ENCODE data around the gene PRICKLE2. TPM values are rescaled to one million over a fixed set of nuclear protein-coding genes. Genes with fewer than 3 reads are reported as not detected.

The PRICKLE2 gene
- total and polyA plus RNA-seq, 2 experiments from 2014 or later: 1.1 to 12.5 TPM

DNA sequence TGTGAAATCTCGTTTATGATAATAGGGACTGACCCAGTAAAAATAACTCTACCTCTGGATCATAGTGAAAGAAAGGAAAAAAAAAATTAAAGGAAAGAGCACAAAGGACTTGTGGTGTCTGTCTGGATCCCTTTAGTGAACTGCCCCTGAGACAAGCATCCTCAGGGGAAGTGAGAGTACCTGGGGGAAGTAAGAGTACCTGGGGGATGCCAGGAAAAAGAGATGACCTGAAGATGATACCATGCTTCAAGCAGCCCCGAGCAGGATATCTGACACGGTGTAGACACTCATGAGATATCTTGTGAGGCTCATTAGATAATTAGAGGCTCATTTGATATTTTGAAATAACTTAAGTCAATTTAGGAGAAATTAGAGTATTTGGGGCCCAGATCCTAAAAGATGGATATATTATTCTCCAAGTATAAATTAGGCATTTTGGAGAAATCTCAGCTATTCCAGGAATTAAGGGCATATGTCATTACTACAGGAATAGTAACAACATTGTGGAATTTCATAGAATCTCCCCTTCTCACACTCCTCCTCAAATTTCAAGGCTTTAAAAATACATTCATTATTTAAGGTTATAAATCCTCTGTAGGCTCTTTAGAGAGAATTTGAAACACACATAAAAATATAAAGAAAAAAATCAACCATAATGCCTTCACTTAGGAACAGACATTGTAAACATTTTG lies 165.6 kb downstream of the PRICKLE2 start:
- H3K79me2 ChIP-seq (replicated peaks; ENCODE audit: insufficient read depth): no peaks in the 10 kb centered on the region
- no peaks in the 10 kb centered on the region for H3F3A ChIP-seq (replicated peaks; ENCODE audit: low read depth)
- no peak for DNase-seq (ENCODE audit: low spot score)
- no peak overlapping the region for H3K4me3 ChIP-seq
- Mint-ChIP-seq H3K4me3 (no peak overlapping the region), H3K9me3 (no peaks in the 10 kb centered on the region), H3K27me3 (ENCODE audit: insufficient read depth, low read depth, poor library complexity) (no peaks in the 10 kb centered on the region), H3K36me3 (ENCODE audit: low read depth) (no peaks in the 10 kb centered on the region), H3K4me1 (peaks cover 20% of the 10 kb centered on the region), H3K27ac (no peak overlapping the region)
- H2AFZ ChIP-seq: no peak overlapping the region
- peaks cover 19% of the 10 kb centered on the region; the same call in 1 of the 2 replicates for H3K4me1 ChIP-seq (ENCODE audit: insufficient read depth)
- no peaks in the 10 kb centered on the region for H3K9me2 ChIP-seq (ENCODE audit: insufficient read depth)
- ATAC-seq: no peak
- H3K27ac ChIP-seq (ENCODE audit: low read depth): no peak overlapping the region
- H3K36me3 ChIP-seq (ENCODE audit: insufficient read depth): no peaks in the 10 kb centered on the region
- no peak overlapping the region for H3K4me2 ChIP-seq
- H3K27me3 ChIP-seq (ENCODE audit: insufficient read depth): no peaks in the 10 kb centered on the region
- TF ChIP-seq ZNF114 (CRISPR knock-in tag; IDR thresholded peaks at IDR 0.05) (no peak), ZNF331 (CRISPR knock-in tag; IDR thresholded peaks at IDR 0.05; ENCODE audit: low read depth) (no peak), EZH2phosphoT487 (IDR thresholded peaks at IDR 0.05; ENCODE audit: unreplicated experiment) (no peak), EZH2 (IDR thresholded peaks at IDR 0.05; ENCODE audit: low read depth, unreplicated experiment) (no peak), CREB1 (CRISPR knock-in tag; IDR thresholded peaks at IDR 0.05; ENCODE audit: low read depth) (no peak), POLR2AphosphoS5 (IDR thresholded peaks at IDR 0.05; ENCODE audit: low read depth) (no peak), NANOG (IDR thresholded peaks at IDR 0.05; ENCODE audit: borderline replicate concordance) (no peak), STAT1 (IDR thresholded peaks at IDR 0.05; ENCODE audit: unreplicated experiment) (no peak), JUNB (IDR thresholded peaks at IDR 0.05; ENCODE audit: unreplicated experiment) (no peak)
- TF ChIP-seq, protein P1, sequence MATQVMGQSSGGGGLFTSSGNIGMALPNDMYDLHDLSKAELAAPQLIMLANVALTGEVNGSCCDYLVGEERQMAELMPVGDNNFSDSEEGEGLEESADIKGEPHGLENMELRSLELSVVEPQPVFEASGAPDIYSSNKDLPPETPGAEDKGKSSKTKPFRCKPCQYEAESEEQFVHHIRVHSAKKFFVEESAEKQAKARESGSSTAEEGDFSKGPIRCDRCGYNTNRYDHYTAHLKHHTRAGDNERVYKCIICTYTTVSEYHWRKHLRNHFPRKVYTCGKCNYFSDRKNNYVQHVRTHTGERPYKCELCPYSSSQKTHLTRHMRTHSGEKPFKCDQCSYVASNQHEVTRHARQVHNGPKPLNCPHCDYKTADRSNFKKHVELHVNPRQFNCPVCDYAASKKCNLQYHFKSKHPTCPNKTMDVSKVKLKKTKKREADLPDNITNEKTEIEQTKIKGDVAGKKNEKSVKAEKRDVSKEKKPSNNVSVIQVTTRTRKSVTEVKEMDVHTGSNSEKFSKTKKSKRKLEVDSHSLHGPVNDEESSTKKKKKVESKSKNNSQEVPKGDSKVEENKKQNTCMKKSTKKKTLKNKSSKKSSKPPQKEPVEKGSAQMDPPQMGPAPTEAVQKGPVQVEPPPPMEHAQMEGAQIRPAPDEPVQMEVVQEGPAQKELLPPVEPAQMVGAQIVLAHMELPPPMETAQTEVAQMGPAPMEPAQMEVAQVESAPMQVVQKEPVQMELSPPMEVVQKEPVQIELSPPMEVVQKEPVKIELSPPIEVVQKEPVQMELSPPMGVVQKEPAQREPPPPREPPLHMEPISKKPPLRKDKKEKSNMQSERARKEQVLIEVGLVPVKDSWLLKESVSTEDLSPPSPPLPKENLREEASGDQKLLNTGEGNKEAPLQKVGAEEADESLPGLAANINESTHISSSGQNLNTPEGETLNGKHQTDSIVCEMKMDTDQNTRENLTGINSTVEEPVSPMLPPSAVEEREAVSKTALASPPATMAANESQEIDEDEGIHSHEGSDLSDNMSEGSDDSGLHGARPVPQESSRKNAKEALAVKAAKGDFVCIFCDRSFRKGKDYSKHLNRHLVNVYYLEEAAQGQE (IDR thresholded peaks at IDR 0.05; ENCODE audit: unreplicated experiment): no peak
- TF ChIP-seq, protein P2, sequence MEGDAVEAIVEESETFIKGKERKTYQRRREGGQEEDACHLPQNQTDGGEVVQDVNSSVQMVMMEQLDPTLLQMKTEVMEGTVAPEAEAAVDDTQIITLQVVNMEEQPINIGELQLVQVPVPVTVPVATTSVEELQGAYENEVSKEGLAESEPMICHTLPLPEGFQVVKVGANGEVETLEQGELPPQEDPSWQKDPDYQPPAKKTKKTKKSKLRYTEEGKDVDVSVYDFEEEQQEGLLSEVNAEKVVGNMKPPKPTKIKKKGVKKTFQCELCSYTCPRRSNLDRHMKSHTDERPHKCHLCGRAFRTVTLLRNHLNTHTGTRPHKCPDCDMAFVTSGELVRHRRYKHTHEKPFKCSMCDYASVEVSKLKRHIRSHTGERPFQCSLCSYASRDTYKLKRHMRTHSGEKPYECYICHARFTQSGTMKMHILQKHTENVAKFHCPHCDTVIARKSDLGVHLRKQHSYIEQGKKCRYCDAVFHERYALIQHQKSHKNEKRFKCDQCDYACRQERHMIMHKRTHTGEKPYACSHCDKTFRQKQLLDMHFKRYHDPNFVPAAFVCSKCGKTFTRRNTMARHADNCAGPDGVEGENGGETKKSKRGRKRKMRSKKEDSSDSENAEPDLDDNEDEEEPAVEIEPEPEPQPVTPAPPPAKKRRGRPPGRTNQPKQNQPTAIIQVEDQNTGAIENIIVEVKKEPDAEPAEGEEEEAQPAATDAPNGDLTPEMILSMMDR (conservative IDR thresholded peaks at IDR 0.05; ENCODE audit: low read depth in 2 of 2): no peak
- TF ChIP-seq, protein P3, sequence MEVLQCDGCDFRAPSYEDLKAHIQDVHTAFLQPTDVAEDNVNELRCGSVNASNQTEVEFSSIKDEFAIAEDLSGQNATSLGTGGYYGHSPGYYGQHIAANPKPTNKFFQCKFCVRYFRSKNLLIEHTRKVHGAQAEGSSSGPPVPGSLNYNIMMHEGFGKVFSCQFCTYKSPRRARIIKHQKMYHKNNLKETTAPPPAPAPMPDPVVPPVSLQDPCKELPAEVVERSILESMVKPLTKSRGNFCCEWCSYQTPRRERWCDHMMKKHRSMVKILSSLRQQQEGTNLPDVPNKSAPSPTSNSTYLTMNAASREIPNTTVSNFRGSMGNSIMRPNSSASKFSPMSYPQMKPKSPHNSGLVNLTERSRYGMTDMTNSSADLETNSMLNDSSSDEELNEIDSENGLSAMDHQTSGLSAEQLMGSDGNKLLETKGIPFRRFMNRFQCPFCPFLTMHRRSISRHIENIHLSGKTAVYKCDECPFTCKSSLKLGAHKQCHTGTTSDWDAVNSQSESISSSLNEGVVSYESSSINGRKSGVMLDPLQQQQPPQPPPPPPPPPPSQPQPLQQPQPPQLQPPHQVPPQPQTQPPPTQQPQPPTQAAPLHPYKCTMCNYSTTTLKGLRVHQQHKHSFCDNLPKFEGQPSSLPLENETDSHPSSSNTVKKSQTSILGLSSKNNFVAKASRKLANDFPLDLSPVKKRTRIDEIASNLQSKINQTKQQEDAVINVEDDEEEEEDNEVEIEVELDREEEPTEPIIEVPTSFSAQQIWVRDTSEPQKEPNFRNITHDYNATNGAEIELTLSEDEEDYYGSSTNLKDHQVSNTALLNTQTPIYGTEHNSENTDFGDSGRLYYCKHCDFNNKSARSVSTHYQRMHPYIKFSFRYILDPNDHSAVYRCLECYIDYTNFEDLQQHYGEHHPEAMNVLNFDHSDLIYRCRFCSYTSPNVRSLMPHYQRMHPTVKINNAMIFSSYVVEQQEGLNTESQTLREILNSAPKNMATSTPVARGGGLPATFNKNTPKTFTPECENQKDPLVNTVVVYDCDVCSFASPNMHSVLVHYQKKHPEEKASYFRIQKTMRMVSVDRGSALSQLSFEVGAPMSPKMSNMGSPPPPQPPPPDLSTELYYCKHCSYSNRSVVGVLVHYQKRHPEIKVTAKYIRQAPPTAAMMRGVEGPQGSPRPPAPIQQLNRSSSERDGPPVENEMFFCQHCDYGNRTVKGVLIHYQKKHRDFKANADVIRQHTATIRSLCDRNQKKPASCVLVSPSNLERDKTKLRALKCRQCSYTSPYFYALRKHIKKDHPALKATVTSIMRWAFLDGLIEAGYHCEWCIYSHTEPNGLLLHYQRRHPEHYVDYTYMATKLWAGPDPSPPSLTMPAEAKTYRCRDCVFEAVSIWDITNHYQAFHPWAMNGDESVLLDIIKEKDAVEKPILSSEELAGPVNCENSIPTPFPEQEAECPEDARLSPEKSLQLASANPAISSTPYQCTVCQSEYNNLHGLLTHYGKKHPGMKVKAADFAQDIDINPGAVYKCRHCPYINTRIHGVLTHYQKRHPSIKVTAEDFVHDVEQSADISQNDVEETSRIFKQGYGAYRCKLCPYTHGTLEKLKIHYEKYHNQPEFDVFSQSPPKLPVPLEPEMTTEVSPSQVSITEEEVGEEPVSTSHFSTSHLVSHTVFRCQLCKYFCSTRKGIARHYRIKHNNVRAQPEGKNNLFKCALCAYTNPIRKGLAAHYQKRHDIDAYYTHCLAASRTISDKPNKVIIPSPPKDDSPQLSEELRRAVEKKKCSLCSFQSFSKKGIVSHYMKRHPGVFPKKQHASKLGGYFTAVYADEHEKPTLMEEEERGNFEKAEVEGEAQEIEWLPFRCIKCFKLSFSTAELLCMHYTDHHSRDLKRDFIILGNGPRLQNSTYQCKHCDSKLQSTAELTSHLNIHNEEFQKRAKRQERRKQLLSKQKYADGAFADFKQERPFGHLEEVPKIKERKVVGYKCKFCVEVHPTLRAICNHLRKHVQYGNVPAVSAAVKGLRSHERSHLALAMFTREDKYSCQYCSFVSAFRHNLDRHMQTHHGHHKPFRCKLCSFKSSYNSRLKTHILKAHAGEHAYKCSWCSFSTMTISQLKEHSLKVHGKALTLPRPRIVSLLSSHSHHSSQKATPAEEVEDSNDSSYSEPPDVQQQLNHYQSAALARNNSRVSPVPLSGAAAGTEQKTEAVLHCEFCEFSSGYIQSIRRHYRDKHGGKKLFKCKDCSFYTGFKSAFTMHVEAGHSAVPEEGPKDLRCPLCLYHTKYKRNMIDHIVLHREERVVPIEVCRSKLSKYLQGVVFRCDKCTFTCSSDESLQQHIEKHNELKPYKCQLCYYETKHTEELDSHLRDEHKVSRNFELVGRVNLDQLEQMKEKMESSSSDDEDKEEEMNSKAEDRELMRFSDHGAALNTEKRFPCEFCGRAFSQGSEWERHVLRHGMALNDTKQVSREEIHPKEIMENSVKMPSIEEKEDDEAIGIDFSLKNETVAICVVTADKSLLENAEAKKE (CRISPR knock-in tag; IDR thresholded peaks at IDR 0.05): no peak
- TF ChIP-seq, protein P4, sequence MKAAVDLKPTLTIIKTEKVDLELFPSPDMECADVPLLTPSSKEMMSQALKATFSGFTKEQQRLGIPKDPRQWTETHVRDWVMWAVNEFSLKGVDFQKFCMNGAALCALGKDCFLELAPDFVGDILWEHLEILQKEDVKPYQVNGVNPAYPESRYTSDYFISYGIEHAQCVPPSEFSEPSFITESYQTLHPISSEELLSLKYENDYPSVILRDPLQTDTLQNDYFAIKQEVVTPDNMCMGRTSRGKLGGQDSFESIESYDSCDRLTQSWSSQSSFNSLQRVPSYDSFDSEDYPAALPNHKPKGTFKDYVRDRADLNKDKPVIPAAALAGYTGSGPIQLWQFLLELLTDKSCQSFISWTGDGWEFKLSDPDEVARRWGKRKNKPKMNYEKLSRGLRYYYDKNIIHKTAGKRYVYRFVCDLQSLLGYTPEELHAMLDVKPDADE (IDR thresholded peaks at IDR 0.05): no peak
- H4K20me1 ChIP-seq (replicated peaks; ENCODE audit: insufficient read depth): no peaks in the 10 kb centered on the region

Data from GM23338 (cell line).